LNCaP clone FGC (cell line): ENCODE results near the gene MAPK14.

Source experiments
- DNase-seq: peaks from one replicate; pipeline ENCODE4 v3.0.0-alpha.2; 2011; ENCODE audit warnings: low read depth
- H3K4me3 ChIP-seq: 2 replicates; pipeline ENCODE4 v1.5.1; 2011; ENCODE audit warnings: mild to moderate bottlenecking, low read depth, low read length, control low read depth
- CTCF ChIP-seq: IDR thresholded peaks from 2 replicates; pipeline ENCODE4 v1.5.1; 2012; ENCODE audit warnings: mild to moderate bottlenecking; ENCODE audit not compliant: control insufficient read depth, insufficient read depth; ENCODE audit errors: extremely low read depth

MAPK14 gene

GRCh38 chr6:36067374-36068011 is 39.9 kb downstream of the MAPK14 start:
- no peak overlapping the region for H3K4me3 ChIP-seq
- no peak for TF ChIP-seq CTCF
- no peak for DNase-seq

DNA sequence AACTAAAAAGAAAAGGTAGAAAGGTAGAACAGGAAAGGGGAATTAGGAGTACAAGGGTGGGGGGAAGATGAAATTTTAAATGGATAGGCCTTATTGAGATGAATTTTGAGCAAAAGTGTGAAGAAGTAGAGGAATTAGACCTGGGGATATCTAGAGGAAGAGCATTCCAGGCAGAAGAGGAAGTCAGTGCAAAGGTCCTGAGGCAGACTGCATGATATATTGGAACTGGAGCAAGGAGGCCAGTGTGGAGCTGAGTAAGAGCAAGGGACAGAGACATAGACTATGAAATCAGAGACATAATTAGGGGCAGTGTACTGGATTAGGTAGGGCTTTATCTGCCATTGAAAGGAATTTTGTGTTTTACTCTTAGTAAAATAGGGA is 40.4 kb downstream of the MAPK14 start:
- no peak for DNase-seq
- no peak overlapping the region for H3K4me3 ChIP-seq

DNA sequence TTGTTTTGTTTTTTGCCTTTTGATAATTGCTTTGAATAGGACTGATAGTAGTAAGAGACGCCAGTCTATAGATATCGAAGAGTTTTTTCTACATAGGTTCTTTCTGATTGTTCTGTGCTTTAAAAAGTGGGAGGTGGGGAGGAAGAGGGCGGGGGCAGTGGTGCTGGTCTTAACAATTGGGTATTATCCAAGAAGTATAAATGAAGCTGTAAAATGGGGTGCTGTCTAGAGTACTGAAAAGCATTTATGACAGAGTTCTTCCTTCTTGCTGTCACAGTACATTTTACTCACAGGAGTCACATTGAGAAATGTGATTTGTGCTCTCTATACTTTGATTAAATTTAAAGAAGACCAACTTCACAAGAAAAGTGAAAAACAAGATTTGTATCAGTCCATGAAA is 41.0 kb downstream of the MAPK14 start:
- no peak overlapping the region for H3K4me3 ChIP-seq
- no peak for TF ChIP-seq CTCF
- DNase-seq: no peak

More for the DNA sequence above, 40.4 kb downstream of the MAPK14 start:
- no peak for TF ChIP-seq CTCF

DNA sequence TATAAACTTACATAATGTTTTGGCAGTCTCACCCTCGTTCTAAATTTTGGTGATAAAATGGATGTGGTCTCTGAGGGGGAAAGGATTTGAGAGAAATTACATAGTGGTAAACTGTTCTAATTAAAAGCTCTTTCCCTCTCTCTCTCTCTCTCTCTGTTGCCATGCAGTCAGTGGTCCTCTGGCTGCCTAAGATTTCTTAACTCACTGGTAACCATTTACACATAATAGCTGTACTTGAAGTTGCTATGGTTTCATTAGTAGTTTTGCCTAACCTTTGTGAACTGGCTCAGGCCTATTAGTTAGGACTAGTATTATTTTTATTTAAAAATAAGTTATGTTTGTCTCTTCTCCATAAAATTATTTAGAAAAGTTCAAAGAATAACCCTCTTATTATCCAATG is 42.0 kb downstream of the MAPK14 start:
- TF ChIP-seq CTCF: no peak
- no peak overlapping the region for H3K4me3 ChIP-seq
- no peak for DNase-seq

DNA sequence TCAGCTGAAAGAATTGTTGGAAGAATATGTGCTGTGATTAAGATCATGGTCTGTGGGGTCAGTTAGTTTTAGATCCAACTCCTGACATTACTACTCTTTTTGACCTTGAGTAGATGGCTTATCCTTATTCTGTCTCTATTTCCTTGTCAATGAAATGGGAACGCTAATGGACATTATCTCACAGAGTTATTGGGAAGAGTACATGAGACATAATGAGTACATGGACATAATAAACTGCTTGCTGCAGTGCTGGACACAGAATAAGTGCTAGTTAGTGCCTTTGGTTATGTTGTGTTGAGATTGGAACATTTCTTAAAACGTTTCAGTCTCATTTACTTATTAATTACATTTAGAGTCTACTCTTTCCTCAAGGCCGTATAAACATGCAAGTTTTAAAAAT is 42.6 kb downstream of the MAPK14 start:
- DNase-seq: no peak
- no peak for TF ChIP-seq CTCF
- no peak overlapping the region for H3K4me3 ChIP-seq

GRCh38 chr6:36071281-36071680 is 43.7 kb downstream of the MAPK14 start:
- no peak overlapping the region for H3K4me3 ChIP-seq
- no peak for TF ChIP-seq CTCF
- no peak for DNase-seq

- H3K4me3 ChIP-seq: no peak overlapping the region
These were observed 44.1 kb downstream of the MAPK14 start for GRCh38 chr6:36071714-36072113.

More at GRCh38 chr6:36071714-36072113, 44.1 kb downstream of the MAPK14 start:
- TF ChIP-seq CTCF: no peak
- no peak for DNase-seq
